Measurements from ENCODE around the gene YIPF1.
"Not testable (repeated sequence)": the region's sequence is repeated elsewhere in the genome, so short reads cannot be mapped to it uniquely, and the experiment has no call there.

The YIPF1 gene

GRCh38 chr1:53893999-53894636 lies 4.5 kb upstream of the YIPF1 start, which contains the start of gene DIO1:
TSS of gene DIO1 (plus strand) at chr1:53894187. CDS start at chr1:53894211, 24 bp downstream.
- DNase-seq = peak; percentile 18

DNA sequence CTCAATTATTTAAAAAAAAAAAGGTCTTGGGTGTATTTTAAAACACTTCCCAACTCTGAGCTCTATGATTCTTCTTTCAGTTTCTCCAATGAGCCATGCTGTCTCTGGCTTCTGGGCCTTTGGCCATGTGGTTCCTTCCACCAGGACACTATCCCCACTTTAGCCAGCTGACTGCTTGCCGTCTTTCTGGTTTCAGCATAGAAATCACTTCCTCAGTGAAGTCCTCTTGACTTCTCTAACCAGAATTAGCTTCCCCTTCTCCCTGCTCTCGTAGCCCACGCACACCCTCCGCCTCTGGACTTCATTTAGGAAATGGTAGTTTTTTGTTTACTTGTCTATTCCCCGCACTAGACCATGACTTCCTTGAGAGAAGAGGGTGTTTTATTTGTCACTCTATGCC lies 3.3 kb upstream of the YIPF1 start:
- no peak for DNase-seq

DNA sequence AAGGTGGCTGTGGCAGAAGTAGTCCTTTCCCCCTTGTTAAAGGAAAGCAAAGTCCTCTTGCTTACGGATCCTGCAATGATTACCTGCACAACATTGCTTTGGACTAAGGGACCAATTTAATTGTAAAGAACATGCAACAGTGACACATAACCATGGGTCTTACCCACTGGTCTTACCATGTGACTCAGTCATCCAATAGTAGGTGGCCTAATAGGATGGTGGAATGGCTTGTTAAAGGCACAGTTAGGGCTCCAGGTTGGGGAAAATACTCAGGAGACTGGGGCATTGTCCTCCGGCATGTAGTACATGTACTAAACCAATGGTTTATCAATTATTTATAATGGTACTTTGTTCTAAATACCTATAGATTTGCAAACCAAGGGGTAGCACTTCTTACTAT lies 2.1 kb upstream of the YIPF1 start:
- DNase-seq = no peak

- no peak for DNase-seq
These were observed 1.4 kb upstream of the YIPF1 start for GRCh38 chr1:53891018-53891417.

GRCh38 chr1:53890522-53890941 lies 935 bp upstream of the YIPF1 start:
- peak; percentile 48 for DNase-seq

- DNase-seq = no peak
These were observed 916 bp downstream of the YIPF1 start for GRCh38 chr1:53888681-53889080.

DNA sequence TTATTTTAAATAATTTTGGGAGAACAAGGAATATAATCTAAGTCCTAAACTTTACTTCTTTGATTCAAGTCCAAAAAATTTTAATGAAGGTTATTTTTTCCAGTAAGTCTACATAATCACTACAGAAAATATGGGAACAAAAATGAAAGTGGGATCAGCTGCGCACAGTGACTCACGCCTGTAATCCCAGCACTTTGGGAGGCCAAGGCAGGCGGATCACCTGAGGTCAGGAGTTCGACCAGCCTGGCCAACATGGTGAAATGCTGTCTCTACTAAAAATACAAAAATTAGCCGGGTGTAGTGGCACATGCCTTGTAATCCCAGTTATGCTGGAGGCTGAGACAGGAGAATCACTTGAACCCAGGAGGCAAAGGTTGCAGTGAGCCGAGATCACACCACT lies 6.0 kb downstream of the YIPF1 start:
- DNase-seq = not testable (repeated sequence)

DNA sequence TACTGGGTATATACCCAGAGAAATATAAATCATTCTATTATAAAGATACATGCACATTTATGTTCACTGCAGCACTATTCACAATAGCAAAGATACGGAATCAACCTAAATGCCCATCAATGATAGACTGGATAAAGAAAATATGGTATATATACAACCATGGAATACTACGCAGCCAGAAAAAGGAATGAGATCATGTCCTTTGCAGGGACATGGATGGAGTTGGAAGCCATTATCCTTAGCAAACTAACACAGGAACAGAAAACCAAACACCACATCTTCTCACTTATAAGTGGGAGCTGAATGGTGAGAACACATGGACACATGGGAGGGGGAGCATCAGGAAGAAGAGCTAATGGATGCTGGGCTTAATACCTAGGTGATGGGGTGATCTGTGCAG lies 7.7 kb downstream of the YIPF1 start:
- not testable (repeated sequence) for DNase-seq

DNA sequence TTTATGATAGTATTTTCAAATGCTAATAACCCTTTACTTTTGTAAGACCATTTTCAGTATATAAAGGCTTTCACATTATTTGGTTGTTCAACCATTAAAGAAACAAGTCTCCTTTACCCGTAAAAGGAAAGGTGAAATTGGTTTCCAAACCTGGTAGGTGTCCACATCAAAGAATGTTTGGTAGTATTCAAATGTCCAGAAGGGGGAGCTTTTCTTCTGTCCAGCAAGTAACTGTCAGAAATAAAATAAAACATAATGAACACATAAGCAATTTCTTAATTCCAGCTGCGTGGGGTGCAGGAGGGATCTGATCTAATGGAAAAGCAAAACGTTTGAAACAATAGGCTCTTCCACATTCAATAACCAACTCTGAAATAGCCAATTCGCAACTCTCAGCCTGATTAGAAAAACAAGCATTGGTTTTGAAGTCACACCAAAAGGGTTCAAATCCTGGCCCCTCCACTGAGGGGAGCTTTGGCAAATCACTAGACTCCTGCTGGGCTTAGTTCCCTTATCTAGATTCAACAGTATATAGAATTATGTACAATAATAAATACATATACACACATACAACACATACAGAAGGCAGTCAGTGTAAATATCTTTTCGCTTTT lies 11.0 kb downstream of the YIPF1 start:
- peak; percentile 49 for DNase-seq

DNA sequence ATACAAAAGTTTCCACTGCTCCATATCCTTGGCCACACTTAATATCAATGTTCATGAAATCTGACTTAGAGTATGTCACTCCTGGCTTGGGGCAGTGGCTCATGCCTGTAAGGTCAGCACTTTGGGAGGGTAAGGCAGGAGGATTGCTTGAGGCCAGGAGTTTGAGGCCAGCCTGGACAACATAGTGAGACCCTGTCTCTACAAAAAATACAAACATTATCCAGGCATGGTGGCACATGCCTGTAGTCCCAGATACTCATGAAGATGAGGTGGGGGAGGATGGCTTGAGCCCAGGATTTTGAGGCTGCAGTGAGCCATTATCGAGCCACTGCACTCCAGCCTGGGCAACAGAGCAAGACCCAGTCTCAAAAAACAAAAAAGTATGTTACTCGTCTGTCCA lies 14.4 kb downstream of the YIPF1 start:
- not testable (repeated sequence) for DNase-seq

GRCh38 chr1:53871773-53872484 lies 17.7 kb downstream of the YIPF1 start:
- DNase-seq = no peak

GRCh38 chr1:53871221-53871620 lies 18.4 kb downstream of the YIPF1 start:
- DNase-seq = no peak

- no peak for DNase-seq
These were observed 20.0 kb downstream of the YIPF1 start for GRCh38 chr1:53869454-53870117.

- no peak for DNase-seq
These were observed 21.0 kb downstream of the YIPF1 start for GRCh38 chr1:53868565-53868964.

DNA sequence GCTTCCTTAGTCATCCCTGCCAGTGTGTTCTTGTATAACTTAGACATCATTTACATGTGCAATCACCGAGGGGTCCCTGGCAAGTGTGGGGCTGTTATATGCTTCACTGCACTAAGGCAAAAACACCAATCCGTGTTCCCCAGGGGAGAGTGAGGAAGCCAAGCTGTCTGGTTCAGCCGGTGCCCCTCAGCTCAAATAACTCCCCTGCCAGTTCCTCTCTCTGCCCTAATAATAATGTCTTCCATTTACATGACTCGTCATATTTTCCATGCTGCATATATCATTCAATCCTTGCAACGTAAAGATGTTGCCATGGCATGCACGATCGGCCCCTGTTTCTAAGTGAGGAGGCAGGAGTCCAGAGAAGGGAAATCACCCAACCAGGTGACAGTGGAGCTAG lies 27.1 kb downstream of the YIPF1 start:
- DNase-seq = no peak

DNA sequence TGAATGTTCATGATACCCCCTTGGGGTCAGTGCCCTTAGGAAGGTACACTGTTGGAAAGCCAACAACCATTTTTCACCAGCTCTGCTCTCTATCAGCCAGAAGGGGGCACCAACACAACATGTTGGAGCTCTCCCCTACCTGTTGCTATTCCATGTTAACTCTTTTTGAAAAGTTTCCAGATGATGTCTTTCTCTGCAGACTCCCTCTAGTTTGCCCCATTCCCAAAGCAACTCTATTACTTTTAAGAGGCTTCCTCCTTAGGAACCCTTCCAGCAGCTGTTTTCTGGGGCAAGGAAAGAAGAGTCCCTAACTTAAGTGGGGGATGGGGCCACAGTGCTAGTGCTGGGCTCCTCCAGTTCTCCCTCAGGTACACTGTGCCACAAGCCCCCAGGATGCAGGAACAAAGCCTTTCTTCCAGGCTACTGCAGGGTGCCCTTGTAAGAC lies 28.6 kb downstream of the YIPF1 start:
- DNase-seq = peak; percentile 63

- DNase-seq = no peak
These were observed 37.9 kb downstream of the YIPF1 start for GRCh38 chr1:53851571-53852285.

- DNase-seq = no peak
These were observed 39.4 kb downstream of the YIPF1 start for GRCh38 chr1:53850082-53850673.

GRCh38 chr1:53847980-53848379 lies 41.6 kb downstream of the YIPF1 start:
- DNase-seq = no peak

DNA sequence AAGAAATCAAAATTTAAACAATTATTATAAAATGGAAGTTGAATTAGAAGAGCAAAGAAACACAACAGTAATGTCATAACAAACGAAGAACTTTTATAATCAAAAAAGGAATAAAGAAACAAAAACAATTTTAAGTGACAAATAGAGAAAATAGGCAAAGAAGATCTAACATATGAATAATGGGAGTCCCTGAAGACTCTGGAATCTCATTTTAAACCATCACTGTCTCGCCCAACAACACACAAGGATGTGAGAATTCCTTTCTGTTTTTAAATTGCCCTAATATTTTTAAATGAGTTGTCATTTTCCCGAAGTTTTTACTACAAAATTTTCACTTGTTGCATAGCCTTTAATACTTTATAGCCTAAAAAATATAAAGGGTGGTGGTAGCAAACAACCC lies 47.2 kb downstream of the YIPF1 start:
- no peak for DNase-seq

DNA sequence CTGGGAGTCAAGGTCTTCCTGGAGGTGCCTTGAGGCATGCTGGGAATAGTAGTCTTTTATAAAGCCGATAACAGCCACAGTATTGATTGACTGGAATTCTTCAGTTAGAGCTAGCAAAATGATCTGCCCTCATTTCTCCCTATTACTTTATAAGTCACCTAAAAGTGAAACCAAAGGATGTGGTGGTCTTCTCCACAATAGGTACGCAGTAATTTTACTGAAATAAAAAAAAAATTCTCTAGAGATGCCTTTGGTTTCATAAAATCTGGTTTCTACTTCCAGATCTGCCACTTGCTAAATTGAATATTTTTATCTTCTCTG lies 51.0 kb downstream of the YIPF1 start:
- no peak for DNase-seq

DNA sequence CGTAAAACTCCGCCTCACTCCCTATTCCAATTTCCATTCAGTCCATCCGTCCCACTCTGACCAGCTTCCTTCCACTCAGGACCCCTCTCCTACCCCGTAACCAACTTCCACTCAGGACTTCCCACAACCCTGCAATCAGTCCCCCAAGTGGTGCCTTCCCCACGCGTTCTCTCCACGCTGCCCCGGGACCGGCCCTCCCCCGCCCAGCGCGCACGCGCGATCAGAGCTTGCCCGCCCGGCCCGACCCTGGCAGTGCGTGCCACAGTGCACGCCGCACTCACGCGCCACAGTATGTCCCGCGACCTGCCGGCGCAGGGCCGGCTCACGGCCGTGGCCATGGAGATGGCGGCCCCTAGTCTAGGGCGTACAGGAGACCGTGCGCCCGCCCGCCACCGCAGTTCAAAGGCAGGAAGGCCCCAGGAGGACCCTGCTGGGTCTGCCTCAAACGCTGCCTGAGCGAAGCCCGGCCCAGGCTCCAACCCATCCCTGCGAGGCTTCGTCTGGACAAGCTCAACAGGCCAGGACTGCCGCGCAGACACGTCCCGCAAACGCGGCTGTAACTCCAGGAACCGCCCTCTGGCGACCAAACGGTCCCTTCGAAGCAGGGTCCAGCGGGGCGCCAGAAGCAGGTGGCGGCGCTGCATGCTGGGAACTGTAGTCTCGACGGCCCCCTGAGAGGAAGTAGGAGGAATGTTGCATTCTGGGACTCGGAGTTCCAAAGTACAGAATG lies 51.5 kb downstream of the YIPF1 start, which contains the start of gene NDC1:
Gene NDC1, minus strand, starts transcription at position 373 of the 730 bp plus-strand sequence. Its CDS starts 35 bp downstream, at position 338.
- peak; percentile 96 for DNase-seq

All from NCI-H510A treated with DMSO at 0.1 percent for 48 hours (cell line).